Kidney (tissue), 14 donors: Measurements from ENCODE around the gene EDA. TPM values are rescaled to one million over a fixed set of nuclear protein-coding genes. Genes with fewer than 3 reads are reported as not detected.

Experiments
- DNase-seq, 5 donors: peaks; one replicate each; pipeline ENCODE4 v3.0.0-alpha.2; 2013 to 2020
- FAIRE-seq: peaks from 2 replicates; lab custom pipeline; 2012; peaks lifted over from hg19 to GRCh38; lab: Jason Lieb, UNC
- H3K27ac ChIP-seq, 2 donors: one replicate each; pipeline ENCODE4 v1.7.0; 2013; ENCODE audit warnings: low read depth in 2 of 2, low read length in 2 of 2, inconsistent platforms in 1 of 2
- H3K27me3 ChIP-seq: one replicate; pipeline ENCODE4 v1.7.1; 2013; ENCODE audit warnings: low read length, inconsistent platforms; ENCODE audit not compliant: control insufficient read depth, insufficient read depth
- H3K36me3 ChIP-seq, 3 donors: one replicate each; pipeline versions ENCODE4 v1.7.0 to v1.7.1; 2013; ENCODE audit warnings: low read length in 3 of 3, control low read depth in 1 of 3, inconsistent platforms in 1 of 3; ENCODE audit not compliant: insufficient read depth in 3 of 3, control insufficient read depth in 2 of 3
- H3K4me1 ChIP-seq, 3 donors: one replicate each; pipeline versions ENCODE4 v1.7.0 to v1.7.1; 2013; ENCODE audit warnings: low read length in 3 of 3, inconsistent platforms in 1 of 3, low read depth in 1 of 3; ENCODE audit not compliant: control insufficient read depth in 2 of 3, insufficient read depth in 2 of 3
- H3K4me3 ChIP-seq, 3 donors: one replicate each; pipeline versions ENCODE4 v1.7.0 to v1.8.1; 2013; ENCODE audit warnings: low read length in 3 of 3, control low read depth in 1 of 3, inconsistent platforms in 1 of 3
- H3K9ac ChIP-seq, 3 donors: one replicate each; pipeline versions ENCODE4 v1.7.0 to v1.7.1; 2013; ENCODE audit warnings: low read length in 3 of 3, control low read depth in 1 of 3, inconsistent platforms in 1 of 3
- H3K9me3 ChIP-seq, 3 donors: one replicate each; pipeline versions ENCODE4 v1.7.0 to v1.7.1; 2013; ENCODE audit warnings: low read length in 3 of 3, control low read depth in 1 of 3, inconsistent platforms in 1 of 3; ENCODE audit not compliant: control insufficient read depth in 2 of 3, insufficient read depth in 1 of 3
- intact Hi-C: fragments of 100-400 bp; cut with DNase I; formaldehyde crosslinking; loops from one replicate; pipeline ENCODE4 v1.11.1; 2022
- polyA plus RNA-seq: library from polyadenylated mRNA; stranded (reverse); fragments of 350-450 nt; fragmentation: Illumina TruSeq; extraction: RNeasy Lipid Tissue Mini Kit (QIAGEN cat#74804); gene quantifications from one replicate; pipeline ENCODE4 v1.2.3, GENCODE V29; 2014; ENCODE audit warnings: low read depth, low replicate concordance; ENCODE audit not compliant: insufficient read depth
- total RNA-seq: library from RNA; stranded (reverse); fragmentation: NEBNext Ultra II Directional; extraction: Animal tissue kit (Norgen Biotek cat#: 25700); gene quantifications from one replicate; pipeline ENCODE4 v1.2.1, GENCODE V29; 2021
- TF ChIP-seq, protein P1 (sequence below): IDR thresholded peaks from 3 replicates; pipeline ENCODE4 v1.5.1; 2012; ENCODE audit warnings: mild to moderate bottlenecking, moderate library complexity, borderline replicate concordance; ENCODE audit not compliant: insufficient read depth; ENCODE audit errors: extremely low read depth
- donor health status: control.
- donor health status: control.
- donor health status: control.
- donor health status: control.
- donor health status: control.
- donor health status: DM: yes; HTN: yes; CAD: no.
- donor health status: Normal renal cell carcinoma (clear cell type).

The EDA gene
- total and polyA plus RNA-seq, 2 donors from 2014 or later = 2.9 to 4.2 TPM

- FAIRE-seq = no peak
- Histone ChIP-seq H3K27ac (no peak overlapping the region), H3K9ac (no peak overlapping the region), H3K4me1 (no peaks in the 10 kb centered on the region), H3K36me3 (no peaks in the 10 kb centered on the region), H3K9me3 (no peaks in the 10 kb centered on the region), H3K4me3 (no peak overlapping the region), H3K27me3 (no peaks in the 10 kb centered on the region)
- intact Hi-C loops = no loop called here
- peak in 4 of 5 donors; percentile 34 to 40 (median 39) for DNase-seq
- TF ChIP-seq, protein P1, sequence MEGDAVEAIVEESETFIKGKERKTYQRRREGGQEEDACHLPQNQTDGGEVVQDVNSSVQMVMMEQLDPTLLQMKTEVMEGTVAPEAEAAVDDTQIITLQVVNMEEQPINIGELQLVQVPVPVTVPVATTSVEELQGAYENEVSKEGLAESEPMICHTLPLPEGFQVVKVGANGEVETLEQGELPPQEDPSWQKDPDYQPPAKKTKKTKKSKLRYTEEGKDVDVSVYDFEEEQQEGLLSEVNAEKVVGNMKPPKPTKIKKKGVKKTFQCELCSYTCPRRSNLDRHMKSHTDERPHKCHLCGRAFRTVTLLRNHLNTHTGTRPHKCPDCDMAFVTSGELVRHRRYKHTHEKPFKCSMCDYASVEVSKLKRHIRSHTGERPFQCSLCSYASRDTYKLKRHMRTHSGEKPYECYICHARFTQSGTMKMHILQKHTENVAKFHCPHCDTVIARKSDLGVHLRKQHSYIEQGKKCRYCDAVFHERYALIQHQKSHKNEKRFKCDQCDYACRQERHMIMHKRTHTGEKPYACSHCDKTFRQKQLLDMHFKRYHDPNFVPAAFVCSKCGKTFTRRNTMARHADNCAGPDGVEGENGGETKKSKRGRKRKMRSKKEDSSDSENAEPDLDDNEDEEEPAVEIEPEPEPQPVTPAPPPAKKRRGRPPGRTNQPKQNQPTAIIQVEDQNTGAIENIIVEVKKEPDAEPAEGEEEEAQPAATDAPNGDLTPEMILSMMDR = peak; percentile 13
These were observed 417.6 kb downstream of the EDA start for GRCh38 chrX:70033348-70034051.

DNA sequence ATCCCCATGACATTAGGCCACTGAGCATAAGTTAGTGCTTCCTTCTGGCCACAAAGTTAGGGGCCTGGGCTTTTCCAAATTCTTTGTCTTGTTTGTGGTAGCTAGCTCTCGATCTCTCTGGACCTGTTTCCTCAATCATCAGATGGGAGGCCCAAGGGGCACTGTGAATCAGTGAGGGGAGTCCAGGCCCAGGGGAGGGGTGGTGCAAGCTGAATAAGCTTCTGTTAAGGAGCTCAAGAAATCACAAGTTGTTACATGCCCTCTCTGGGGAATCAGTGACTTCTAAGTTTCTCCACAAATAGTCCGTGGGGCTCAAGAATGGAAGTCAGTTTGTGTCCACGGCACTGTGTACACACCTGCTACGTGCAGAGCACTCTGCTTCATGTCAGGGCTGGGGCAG lies 418.7 kb downstream of the EDA start:
- Histone ChIP-seq H3K36me3 (no peaks in the 10 kb centered on the region), H3K27me3 (no peaks in the 10 kb centered on the region), H3K9me3 (no peaks in the 10 kb centered on the region), H3K9ac (no peak overlapping the region), H3K27ac (no peak overlapping the region), H3K4me3 (no peak overlapping the region), H3K4me1 (no peaks in the 10 kb centered on the region)
- TF ChIP-seq, protein P1 = no peak
- DNase-seq = no peak
- intact Hi-C loops = no loop called here
- no peak for FAIRE-seq

DNA sequence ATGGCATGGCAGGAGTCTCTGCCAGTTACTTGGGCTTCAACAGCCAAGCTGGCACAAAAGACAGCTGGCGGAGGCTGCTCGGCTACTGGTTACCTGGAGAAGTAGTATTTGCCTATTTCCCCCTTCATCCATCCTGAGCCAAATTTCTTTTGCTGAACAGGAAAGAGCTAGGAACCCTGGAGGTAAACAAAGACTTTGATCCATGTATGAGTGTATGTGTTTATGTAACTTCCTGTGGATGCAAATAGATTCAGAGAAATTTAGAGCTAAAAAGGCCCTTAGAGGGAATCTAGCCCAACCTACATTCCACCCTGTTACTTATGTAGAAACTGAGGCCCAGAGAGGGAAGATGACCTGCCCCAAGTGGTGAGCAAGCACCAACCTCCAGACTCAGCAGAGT lies 422.6 kb downstream of the EDA start:
- no peaks in the 10 kb centered on the region for H3K36me3 ChIP-seq
- H3K27ac ChIP-seq = no peak overlapping the region
- no peak overlapping the region for H3K4me3 ChIP-seq
- H3K9ac ChIP-seq = no peak overlapping the region
- DNase-seq (no peak), FAIRE-seq (no peak)
- H3K9me3 ChIP-seq = no peaks in the 10 kb centered on the region
- H3K27me3 ChIP-seq = no peaks in the 10 kb centered on the region
- H3K4me1 ChIP-seq = no peaks in the 10 kb centered on the region
- intact Hi-C loops = no loop called here
- TF ChIP-seq, protein P1 = no peak

DNA sequence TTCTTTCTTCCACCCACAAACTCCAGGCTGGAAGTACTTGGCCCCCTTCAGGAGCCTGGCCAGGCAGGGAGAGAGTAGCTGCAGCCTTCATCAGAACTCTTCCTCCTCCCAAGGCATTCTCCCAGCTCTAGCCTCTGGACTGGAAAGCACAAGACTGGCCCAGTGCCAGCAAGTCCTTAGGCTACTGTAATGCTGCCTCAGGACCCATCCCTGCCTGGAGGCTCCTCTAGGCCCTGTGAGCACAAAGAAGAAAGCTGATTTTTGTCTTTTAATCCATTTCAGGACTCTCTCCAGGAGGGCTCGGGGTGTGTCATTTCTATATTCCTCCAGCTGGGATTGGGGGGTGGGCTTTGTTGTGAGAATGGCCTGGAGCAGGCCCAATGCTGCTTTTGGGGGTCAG lies 423.0 kb downstream of the EDA start:
- Histone ChIP-seq H3K27ac (no peak overlapping the region), H3K9me3 (no peaks in the 10 kb centered on the region), H3K36me3 (no peaks in the 10 kb centered on the region), H3K4me3 (no peak overlapping the region), H3K4me1 (no peaks in the 10 kb centered on the region), H3K9ac (no peak overlapping the region), H3K27me3 (no peaks in the 10 kb centered on the region)
- TF ChIP-seq, protein P1 = no peak
- intact Hi-C loops = no loop called here
- FAIRE-seq = no peak
- no peak for DNase-seq
